GM18499 (cell line): Measurements from ENCODE around the gene KCNK15.
"Not testable (repeated sequence)": the region's sequence is repeated elsewhere in the genome, so short reads cannot be mapped to it uniquely, and the experiment has no call there.

Experiments
- ATAC-seq: cut with Tn5 transposase; IDR thresholded peaks from one replicate; pipeline ENCODE4 v1.9.1; 2021; ENCODE audit warnings: moderate number of reproducible peaks; ENCODE audit not compliant: insufficient read depth, unreplicated experiment

The KCNK15 gene

GRCh38 chr20:44745598-44746366, at the start of gene KCNK15:
TSS of gene KCNK15 (plus strand) at chr20:44745865. CDS start at chr20:44745911, 46 bp downstream.
- no peak for ATAC-seq

DNA sequence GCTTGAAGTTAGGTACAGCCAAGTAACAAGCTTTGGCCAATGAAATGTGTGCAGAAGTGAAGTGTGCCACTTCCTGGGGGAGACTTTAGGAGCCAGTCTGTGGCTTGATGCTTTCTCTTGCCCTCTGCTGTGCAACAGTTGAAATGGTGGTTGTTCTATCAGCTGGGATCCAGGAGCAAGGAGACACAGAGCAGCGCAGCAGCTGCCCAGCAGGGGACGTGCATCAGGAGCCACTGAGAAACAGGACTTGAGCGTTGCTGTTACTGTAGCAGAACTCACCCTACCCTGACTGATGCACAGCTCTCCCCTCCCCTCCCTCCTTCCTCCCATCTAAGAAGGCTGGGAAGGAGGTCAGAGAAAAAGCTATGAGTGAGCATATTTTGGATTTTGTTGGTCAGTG, 49.4 kb upstream of the KCNK15 start:
- ATAC-seq = no peak

DNA sequence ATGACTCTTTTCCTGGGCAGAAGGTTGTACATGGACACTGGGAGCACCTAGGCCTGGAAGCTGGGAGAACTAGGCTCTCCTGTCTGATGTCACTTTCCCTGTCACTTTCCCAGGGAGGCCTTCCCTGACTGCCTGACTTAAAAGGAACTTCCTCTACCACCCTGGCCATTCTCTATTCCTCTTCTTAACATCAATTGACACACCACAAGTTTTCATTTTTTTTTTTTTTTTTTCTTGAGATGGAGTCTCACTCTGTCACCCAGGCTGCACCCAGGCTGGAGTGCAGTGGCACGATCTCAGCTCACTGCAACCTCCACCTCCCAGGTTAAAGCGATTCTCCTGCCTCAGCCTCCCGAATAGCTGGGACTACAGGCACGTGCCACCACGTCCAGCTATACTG, 48.6 kb upstream of the KCNK15 start:
- ATAC-seq = not testable (repeated sequence)

DNA sequence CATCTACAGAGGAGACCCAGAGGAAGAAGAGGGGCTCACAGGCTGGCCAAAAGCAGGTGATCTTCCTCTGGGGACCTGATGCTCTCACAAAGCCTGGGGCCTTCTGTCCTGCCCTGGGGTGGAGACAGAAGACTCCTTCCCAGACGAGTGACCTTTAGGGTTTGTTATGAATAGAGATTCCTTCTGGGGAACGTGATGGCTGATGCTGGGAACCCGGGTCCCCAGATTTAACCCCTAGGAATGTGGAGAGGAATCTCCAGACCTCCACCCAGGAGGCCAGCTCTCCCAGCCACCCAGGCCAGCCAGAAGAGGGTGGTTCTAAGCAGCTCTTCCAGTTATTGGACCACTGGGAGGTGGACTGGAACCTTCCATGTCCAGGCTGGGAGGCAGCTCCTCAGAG, 47.3 kb upstream of the KCNK15 start:
- ATAC-seq = no peak

- ATAC-seq = no peak
Observed at GRCh38 chr20:44700306-44700705, 45.4 kb upstream of the KCNK15 start.

DNA sequence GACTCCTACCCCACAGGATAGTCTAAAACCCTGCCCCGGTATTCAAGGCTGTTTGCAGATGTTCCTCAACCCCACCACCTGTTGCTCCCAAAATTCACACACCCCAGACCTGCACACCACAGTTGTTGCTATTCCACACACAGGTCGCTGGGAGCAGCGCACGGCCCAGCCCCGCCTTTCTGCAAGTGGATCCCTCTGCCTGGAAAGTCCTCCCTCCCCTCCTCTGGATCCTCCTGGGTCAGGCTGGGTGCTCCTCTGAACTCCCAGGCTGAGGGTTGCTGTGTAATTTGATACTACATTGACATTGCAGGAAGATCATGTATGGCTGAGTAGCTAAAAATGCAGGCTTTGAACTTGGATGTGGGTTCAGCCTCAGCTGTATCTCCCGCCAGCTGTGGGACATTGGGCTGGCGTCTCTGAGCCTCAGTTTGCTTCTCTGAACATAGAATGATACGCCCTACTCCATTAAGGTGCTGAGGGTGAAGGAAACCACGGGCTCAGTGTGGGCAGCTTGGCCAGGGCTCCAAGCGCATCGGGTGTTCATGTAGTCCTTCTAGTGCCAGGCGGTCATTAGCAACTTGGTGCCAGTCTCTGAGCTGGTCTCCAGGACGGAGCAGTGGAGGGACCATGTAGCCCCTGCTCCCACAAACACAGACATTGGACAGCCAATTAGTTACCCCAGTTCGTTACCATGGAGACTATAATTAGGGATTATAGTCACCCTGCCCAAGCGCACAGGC, 44.4 kb upstream of the KCNK15 start:
- ATAC-seq = no peak

- no peak for ATAC-seq
Observed at GRCh38 chr20:44701858-44702256, 43.8 kb upstream of the KCNK15 start.

- no peak for ATAC-seq
Observed at GRCh38 chr20:44702776-44703175, 42.9 kb upstream of the KCNK15 start.

GRCh38 chr20:44703183-44703925, 42.3 kb upstream of the KCNK15 start:
- ATAC-seq = no peak

DNA sequence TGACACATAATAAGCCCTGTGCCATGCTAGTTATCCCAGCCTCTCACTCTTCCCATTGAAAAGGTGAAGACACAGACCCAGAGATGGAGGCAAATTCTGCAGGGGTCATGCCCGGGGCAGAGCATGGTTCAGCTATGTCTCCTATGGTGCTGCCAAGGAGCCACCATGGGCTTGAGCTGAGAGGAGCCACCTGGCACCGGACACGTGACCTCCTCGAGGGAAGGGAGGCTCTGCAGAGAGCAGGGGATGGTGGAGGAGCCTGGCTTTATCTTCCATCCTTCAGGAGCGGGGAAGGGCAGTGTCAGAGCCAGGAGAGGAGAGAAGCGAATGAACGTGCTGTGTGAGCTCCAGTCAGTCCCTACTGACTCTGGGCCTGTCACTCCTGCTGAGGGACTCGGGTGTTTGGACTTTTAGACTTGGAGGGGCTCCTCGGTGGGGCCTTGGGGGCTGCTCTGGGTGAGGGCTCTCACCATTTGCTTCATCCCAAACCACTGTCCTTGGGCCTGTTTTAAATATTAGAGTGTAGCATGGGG, 41.6 kb upstream of the KCNK15 start:
- ATAC-seq = no peak

- no peak for ATAC-seq
Observed at GRCh38 chr20:44704551-44704971, 41.1 kb upstream of the KCNK15 start.

DNA sequence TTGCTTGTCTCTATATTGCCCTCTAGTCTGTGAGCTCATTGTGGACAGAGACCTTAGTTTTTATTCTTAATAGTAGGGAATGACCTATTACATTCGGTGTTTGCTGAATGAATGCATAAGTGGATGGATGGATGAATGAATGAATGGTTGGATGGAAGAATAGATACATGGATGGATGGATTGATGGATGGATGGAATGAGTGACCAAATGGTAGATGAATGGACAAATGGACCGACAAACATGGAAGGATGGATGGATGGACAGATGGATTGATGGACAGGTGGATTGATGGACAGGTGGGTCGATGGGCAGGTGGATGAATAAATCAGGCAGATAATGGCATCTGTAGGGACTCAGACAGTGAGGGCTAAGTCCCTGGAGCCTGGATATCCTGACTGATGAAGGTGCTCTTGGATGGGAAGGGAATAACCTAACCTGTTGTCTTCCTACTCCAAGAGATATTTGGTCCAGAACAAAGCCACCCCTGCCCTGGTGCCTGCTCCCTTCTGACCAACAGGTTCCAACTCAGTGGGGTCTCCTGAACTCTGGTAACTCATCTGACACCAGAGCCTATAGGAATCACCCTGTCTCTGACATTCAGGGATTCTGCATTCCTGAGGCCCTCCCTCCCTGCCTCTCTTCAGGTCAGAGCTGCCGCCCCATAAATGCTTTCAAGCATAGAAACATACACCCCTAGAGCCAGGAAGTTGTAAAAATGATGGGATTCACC, 40.1 kb upstream of the KCNK15 start:
- ATAC-seq = no peak

- ATAC-seq = no peak
Observed at GRCh38 chr20:44706301-44707017, 39.2 kb upstream of the KCNK15 start.

DNA sequence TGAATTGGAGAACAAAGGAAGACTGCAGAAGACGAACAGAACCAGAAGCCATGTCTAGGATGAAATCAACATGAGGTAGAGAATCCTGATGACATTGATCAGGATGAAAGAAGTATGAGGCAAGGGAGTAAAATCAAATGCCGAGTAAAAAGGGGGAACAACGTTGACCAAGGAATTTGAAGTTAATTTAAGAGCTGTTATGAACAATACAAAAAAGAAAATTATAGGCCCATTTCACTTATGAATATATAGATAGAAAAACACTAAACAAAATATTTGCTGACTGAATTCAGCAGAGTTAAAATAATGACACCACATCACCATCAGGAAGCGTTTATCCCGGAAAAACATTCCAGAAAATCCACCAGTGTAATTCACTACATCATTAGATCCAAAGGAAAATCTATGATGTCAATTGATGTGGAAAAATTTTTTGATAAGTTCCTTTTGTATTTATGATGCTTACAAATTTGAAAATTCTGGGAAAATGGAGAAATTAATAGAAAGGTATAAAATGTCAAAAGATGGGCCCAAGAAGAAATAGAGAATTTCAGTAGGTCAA, 38.6 kb upstream of the KCNK15 start:
- no peak for ATAC-seq

GRCh38 chr20:44709380-44709779, 36.3 kb upstream of the KCNK15 start:
- ATAC-seq = no peak

DNA sequence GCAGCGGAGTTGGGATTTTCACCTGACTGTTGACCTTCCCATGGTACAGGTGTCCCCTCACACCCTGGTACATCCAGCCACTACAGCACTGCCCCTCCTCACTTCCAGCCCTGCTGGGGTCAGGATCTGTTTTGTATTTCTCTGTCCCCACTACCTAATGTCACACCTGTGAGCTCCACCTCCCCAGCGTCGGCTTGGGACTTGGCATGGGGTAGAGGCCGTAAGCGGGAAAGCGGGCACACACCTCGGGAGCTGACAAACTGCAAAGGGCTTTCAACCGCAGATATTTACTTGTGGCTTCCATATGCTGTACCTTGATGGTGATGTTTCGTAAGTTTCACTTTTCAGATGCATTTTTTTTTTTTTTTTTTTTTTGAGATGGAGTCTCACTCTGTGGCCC, 35.9 kb upstream of the KCNK15 start:
- ATAC-seq = no peak

DNA sequence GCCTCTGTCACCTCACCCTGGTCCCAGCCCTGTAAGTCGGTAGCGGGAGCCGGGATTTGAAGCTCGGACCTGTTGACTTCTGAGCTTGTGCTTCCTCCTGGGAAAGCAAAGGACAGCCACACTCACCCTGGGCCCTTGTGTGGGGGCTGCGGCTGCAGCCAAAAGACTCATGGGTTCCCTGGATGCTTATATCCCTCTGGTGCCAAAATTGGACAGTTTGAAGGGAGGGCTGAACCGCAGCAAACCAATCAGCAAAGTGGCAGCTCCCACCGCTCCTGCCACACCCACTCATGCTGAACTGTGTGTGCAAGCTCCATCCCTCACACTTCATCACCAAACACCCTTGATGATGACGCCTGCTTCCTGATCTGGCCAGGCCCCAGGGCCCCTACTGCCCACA, 34.4 kb upstream of the KCNK15 start:
- no peak for ATAC-seq

DNA sequence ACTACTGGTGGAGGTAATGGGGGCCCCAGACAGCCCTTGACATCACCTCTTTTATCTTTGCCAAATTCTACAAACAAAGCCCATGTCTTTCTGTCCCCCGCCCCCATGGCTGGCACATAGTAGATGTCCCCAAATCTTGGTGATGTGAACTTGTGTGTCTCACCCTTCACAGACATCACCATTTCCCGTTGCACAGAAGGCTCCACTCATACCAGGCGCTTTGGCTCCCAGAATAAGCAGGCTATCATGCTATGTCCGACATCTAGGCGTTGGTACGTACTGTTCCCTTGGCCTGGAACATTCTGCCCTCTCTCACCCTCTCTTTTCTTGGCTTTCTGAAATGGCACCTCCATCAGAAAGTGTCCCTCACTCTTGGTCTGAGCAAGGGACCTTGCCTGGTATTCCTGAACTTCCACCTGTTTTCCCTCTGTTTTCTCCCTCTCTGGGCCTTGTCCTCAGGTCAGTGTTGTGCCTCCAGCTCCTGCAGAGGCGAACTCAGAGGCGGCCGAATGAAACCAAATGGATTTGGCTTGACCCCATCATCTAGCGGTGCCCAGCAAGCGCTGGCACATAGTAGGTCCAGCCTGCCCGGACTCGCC, 31.5 kb upstream of the KCNK15 start:
- ATAC-seq = no peak
